ENCODE results near the gene HS6ST2.

HS6ST2 gene

GRCh38 chrX:132842460-132843238 is 115.8 kb downstream of the HS6ST2 start:
- no peak for DNase-seq

DNA sequence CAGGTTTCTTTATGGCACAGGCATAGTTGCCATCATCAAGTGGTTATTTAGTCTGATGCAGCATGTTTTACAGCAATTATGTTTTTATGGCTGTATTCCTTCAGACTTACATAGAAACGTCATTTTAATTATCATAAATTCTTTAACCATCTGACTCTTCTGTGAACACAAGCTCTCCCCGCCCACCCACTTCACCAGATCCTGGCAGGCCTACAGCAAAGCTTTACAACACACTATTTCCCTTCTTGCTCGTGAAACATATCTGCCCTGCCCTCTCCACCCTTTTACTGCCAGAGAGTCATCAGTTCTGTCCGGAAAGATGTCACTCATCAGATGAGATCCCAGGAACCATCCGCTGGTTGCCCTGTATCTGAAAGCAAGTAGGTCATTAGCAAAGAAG is 120.5 kb downstream of the HS6ST2 start:
- DNase-seq, result no peak

- no peak for DNase-seq
Observed at GRCh38 chrX:132837126-132837525, 121.3 kb downstream of the HS6ST2 start.

DNA sequence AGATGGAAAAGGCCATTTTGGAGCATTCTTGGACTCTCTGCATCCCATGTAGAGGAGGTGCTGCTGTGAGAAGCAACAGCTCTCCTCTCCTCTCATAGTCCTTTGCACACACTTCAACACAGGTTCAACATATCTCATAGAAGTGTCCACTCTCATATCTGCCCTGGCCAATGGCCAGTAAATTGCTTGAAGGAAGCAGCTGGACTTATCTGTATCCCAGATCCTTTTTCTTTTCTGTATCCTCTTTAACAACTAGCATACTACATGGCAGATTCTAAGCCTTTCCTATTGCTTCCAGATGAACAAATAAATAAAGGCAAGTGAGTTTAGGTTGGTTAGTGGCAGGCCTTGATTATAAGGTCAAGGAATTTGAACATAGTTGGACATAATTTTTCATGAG is 122.0 kb downstream of the HS6ST2 start:
- no peak for DNase-seq

GRCh38 chrX:132834741-132835140 is 123.7 kb downstream of the HS6ST2 start:
- DNase-seq, result no peak

DNA sequence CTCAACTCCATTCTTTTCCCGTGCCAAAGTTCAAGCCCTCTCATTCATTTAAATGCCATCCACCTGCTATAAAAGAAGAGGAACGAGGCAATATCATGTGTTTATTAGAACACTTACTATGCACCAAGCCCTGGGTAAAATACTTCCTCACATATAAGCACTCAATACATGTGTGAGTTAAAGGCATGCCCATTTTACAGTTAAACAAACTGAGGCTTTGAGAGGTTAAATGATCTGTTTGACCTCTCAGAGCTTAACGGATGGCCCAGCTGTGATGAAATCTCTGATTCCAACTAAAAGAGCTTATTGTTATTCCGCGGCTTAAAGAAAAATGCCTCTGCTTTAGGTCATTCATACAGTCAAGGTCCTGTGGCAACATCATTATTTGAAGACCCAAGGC is 124.3 kb downstream of the HS6ST2 start:
- no peak for DNase-seq

DNA sequence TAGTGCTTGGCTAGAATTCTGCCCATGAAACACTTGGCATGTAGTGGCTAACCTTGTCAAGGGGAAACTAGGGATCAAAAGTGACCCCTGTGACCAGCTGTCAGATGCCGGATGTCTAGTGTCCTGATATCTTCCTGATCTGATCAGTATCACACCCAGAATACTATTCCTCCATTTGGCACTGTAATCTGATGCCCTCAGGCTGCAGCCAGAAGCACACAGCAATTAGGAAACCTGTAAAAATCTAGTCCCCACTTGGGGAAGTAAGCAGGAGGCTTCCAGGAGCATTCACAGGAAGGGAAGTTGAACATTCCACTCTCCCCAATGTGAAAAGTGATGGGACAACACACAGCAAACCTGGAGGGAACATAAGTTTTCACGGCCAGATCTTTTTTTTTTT is 125.1 kb downstream of the HS6ST2 start:
- no peak for DNase-seq

- DNase-seq, result no peak
Observed at GRCh38 chrX:132831336-132831973, 127.0 kb downstream of the HS6ST2 start.

GRCh38 chrX:132822634-132823012 is 135.8 kb downstream of the HS6ST2 start:
- DNase-seq, result no peak

DNA sequence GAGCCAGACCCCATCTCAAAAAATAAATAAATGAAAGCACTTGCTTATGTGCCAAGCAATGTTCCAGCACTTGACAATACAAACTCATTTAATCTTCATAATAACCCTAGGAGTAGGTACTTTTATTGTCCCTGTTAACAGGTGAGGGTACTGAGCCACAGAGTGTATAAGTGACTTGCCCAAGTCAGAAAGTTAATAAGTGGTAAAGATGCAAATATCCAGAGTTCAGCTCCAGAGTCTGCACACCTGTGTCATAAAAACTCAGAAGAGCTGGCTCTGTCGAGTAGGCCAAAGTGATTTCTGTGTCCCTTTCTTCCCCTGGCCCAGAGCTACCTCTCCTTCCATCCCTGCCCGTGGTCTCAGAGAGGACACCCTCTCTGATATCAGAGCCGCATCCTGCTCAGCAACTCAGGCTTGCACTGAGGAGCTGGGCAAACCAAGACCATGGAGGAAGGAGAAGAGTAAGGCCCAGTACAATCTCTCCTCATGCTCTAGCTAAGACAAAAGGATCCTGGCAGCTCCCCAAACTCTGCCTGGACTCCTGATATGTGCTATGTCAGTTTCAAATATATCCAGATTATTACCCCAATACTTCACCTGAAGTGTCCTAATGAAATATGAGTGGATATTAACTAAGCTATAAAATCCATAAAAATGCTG is 136.3 kb downstream of the HS6ST2 start:
- DNase-seq, result no peak

- no peak for DNase-seq
Observed at GRCh38 chrX:132820675-132821074, 137.8 kb downstream of the HS6ST2 start.

DNA sequence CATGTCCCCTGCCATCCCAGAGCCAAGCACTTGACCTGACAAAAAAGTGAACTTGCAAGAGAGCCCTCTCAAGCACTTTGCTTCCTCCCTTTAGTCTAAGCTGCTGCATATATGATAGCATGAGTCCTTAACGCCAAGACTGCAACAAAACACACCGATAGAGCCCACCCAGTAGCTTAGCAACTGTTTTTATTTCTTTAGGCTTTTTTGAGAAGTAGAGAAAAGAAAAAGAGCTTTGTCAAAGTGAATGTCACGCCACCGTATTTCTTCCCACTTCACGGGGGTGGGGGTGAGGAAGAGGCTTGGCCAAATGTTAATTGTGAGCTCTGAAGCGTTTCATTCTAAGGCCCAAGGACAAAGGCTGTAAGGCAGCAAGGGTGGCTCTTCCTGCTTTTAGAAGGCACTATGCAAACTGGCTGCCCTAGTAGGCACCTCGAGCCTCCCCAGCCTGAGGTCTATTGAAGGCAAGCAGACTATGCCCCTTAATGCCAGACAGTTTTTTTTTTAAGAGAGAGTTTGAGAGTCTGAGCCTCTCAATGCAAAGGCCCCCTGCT is 138.6 kb downstream of the HS6ST2 start:
- no peak for DNase-seq

DNA sequence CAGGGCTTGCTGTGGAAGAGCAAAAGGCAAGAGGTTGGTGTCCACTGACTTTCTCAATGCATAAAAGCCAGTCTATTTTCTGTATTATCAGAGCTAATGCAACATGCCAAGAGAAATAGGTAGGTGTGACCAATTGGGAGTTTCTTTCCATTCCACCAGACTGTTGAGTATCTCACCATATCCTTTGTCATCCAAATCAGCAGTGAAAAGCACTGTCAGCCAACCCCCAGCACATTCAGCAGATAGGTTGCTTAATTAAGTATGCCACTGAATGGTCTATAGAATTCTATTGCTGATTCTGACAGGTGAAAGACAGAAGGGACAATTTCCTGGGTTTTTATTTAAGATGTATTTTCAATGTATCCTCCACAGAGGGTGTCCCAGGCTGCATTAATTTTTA is 139.8 kb downstream of the HS6ST2 start:
- no peak for DNase-seq

GRCh38 chrX:132815643-132816042 is 142.8 kb downstream of the HS6ST2 start:
- no peak for DNase-seq

DNA sequence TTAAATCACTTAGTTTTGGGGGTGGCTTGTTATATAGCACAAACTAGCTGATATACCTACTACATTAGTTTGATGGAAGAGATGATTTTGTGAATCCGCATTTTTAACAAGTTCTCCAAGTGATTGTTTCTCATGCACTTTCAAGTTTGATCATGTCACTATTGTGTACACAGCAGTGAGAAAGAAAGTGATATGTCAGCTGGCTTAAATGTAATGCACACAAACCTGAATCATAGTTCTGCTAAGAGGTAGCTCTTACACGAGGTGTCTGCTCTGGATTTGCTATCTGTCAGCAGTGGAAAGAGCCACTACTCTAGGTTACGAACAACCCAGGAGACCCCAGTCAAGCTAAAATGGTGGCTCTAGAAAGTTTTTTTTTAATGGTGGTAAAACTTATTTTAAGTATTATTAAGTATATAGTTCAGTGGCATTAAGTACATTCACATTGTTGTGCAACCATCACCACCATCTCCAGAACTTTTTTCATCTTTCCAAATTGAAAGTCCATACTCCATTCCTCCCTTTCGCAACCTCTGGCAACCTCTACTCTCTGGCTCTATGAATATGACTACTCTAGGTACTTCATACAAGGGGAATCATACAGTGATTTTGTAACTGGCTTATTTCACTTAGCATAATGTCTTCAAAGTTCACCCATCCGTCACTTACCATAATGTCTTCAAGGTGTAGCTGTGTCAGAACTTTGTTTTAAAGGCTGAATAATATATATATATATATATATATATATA is 147.3 kb downstream of the HS6ST2 start:
- no peak for DNase-seq

GRCh38 chrX:132810488-132810887 is 147.9 kb downstream of the HS6ST2 start:
- DNase-seq, result no peak

DNA sequence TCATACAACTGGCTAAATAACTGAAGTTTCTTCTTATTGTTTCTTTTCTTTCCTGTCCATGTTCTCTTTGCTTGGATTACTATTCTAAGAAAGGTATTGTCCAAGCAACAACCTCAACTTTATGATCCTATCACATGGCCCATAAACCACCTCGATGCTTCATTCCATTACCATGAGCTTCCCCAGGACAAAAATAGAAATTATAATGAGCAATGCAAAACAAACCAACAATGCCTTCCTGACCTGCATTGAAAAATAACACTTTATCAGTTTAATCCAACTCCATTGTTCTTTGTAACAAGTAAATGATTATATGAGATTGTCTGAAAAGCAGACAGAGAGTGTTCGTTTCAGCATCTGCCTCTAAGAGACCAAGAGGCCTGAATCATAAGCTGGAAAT is 148.8 kb downstream of the HS6ST2 start:
- DNase-seq, result no peak

- DNase-seq, result no peak
Observed at GRCh38 chrX:132807411-132808030, 150.9 kb downstream of the HS6ST2 start.

DNA sequence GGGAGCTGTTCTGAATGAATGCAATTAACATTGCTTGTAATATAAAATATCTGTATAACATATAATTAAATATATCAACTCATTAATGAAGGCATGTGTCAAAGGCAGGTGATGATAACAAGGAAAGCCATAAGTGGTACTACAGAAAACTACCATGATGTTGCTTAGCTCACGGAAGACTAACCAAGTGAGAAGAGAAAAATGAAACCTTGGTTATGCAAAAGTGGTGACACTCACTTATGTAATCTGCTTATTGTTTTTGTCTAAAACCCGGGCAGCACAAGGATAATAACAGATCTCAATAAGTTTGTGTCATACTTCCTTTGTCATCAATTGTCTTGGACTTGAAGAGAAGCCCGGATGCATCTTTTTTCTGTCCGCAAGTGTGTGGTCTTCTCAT is 156.4 kb downstream of the HS6ST2 start:
- no peak for DNase-seq

DNA sequence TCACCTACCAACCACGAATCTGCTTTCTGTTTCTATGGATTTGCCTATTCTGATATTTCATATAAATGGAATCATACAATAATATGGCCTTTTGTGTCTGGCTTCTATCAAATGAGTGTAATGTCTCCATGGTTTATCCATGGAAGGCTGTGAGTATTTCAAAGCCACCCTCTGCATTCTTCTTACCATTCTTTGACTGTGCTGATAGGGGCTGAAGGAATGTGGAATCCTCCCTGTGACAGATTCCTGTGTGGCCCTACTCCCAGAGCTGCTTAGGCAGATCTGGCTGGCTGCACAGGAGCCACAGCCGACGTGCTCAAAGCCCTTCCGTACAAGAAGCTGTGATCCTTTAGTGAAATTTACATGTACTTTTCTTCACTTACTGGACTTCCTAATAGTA is 163.2 kb downstream of the HS6ST2 start:
- DNase-seq, result no peak

DNA sequence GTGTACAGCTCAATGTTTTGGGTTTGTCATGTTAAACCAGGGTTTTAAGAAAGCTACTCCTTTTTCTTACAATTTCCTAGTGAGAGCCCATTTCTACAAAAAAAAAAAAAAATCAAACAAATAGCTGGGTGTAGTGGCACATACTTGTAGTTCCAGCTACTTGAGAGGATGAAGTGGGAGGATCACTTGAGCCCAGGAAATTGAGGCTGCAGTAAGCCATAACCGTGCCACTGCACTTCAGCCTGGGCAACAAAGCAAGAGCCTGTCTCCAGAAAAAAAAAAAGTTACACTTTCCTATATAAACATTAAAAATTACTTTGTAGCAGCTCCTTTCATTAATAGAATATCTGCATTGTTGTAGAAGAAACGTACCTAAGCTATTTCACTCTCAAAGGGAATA is 166.7 kb downstream of the HS6ST2 start:
- DNase-seq, result no peak

GRCh38 chrX:132790329-132790728 is 168.1 kb downstream of the HS6ST2 start:
- no peak for DNase-seq

- DNase-seq, result no peak
Observed at GRCh38 chrX:132786217-132786616, 172.2 kb downstream of the HS6ST2 start.

Measured in midbrain (tissue), 1 donor.